Rectal smooth muscle tissue (tissue), 1 donor: ENCODE results near the gene PLCG1.

Source experiments
- H3K27ac ChIP-seq: one replicate; pipeline ENCODE4 v1.7.0; 2013; ENCODE audit warnings: low read depth, low read length, inconsistent platforms
- H3K27me3 ChIP-seq: one replicate; pipeline ENCODE4 v1.7.0; 2013; ENCODE audit warnings: low read length; ENCODE audit not compliant: control insufficient read depth, insufficient read depth
- H3K36me3 ChIP-seq: one replicate; pipeline ENCODE4 v1.7.0; 2013; ENCODE audit warnings: low read length; ENCODE audit not compliant: control insufficient read depth, insufficient read depth
- H3K4me1 ChIP-seq: one replicate; pipeline ENCODE4 v1.7.0; 2013; ENCODE audit warnings: low read length; ENCODE audit not compliant: control insufficient read depth, insufficient read depth
- H3K4me3 ChIP-seq: one replicate; pipeline ENCODE4 v1.7.0; 2013; ENCODE audit warnings: low read length
- H3K9ac ChIP-seq: one replicate; pipeline ENCODE4 v1.7.0; 2013; ENCODE audit warnings: low read length

The PLCG1 gene

GRCh38 chr20:41152108-41152757 lies 14.9 kb downstream of the PLCG1 start:
- no peak overlapping the region for H3K27ac ChIP-seq
- no peaks in the 10 kb centered on the region for H3K27me3 ChIP-seq
- no peak overlapping the region for H3K4me3 ChIP-seq
- no peaks in the 10 kb centered on the region for H3K36me3 ChIP-seq
- no peak overlapping the region for H3K9ac ChIP-seq
- H3K4me1 ChIP-seq: no peaks in the 10 kb centered on the region

- Histone ChIP-seq H3K4me3 (no peak overlapping the region), H3K4me1 (no peaks in the 10 kb centered on the region), H3K27me3 (no peaks in the 10 kb centered on the region), H3K27ac (no peak overlapping the region), H3K9ac (no peak overlapping the region), H3K36me3 (no peaks in the 10 kb centered on the region)
Observed at GRCh38 chr20:41154436-41155176, 17.3 kb downstream of the PLCG1 start.

GRCh38 chr20:41155261-41155660 lies 17.9 kb downstream of the PLCG1 start:
- no peaks in the 10 kb centered on the region for H3K4me1 ChIP-seq
- no peak overlapping the region for H3K27ac ChIP-seq

GRCh38 chr20:41158082-41158625 lies 20.8 kb downstream of the PLCG1 start:
- H3K27ac ChIP-seq: no peak overlapping the region
- no peak overlapping the region for H3K4me3 ChIP-seq
- H3K36me3 ChIP-seq: peaks cover 4% of the 10 kb centered on the region
- H3K27me3 ChIP-seq: no peaks in the 10 kb centered on the region
- no peak overlapping the region for H3K9ac ChIP-seq
- no peaks in the 10 kb centered on the region for H3K4me1 ChIP-seq

More at GRCh38 chr20:41155261-41155660, 17.9 kb downstream of the PLCG1 start:
- Histone ChIP-seq H3K9ac (no peak overlapping the region), H3K4me3 (no peak overlapping the region), H3K27me3 (no peaks in the 10 kb centered on the region), H3K36me3 (no peaks in the 10 kb centered on the region)

- no peak overlapping the region for H3K4me3 ChIP-seq
- H3K27me3 ChIP-seq: no peaks in the 10 kb centered on the region
- no peak overlapping the region for H3K9ac ChIP-seq
- peaks cover 17% of the 10 kb centered on the region for H3K36me3 ChIP-seq
- H3K4me1 ChIP-seq: no peaks in the 10 kb centered on the region
- no peak overlapping the region for H3K27ac ChIP-seq
Observed at GRCh38 chr20:41159547-41159946, 22.2 kb downstream of the PLCG1 start.

- H3K4me3 ChIP-seq: no peak overlapping the region
- no peak overlapping the region for H3K9ac ChIP-seq
- H3K4me1 ChIP-seq: no peaks in the 10 kb centered on the region
- no peak overlapping the region for H3K27ac ChIP-seq
- H3K36me3 ChIP-seq: peaks cover 28% of the 10 kb centered on the region
- no peaks in the 10 kb centered on the region for H3K27me3 ChIP-seq
Observed at GRCh38 chr20:41160686-41161085, 23.3 kb downstream of the PLCG1 start.

- Histone ChIP-seq H3K27me3 (no peaks in the 10 kb centered on the region), H3K9ac (no peak overlapping the region), H3K4me1 (no peaks in the 10 kb centered on the region), H3K4me3 (no peak overlapping the region), H3K36me3 (peaks cover 38% of the 10 kb centered on the region), H3K27ac (no peak overlapping the region)
Observed at GRCh38 chr20:41161886-41162285, 24.5 kb downstream of the PLCG1 start.

- H3K27me3 ChIP-seq: no peaks in the 10 kb centered on the region
- H3K9ac ChIP-seq: no peak overlapping the region
- H3K36me3 ChIP-seq: peaks cover 42% of the 10 kb centered on the region
- H3K4me1 ChIP-seq: no peaks in the 10 kb centered on the region
- H3K27ac ChIP-seq: no peak overlapping the region
- H3K4me3 ChIP-seq: no peak overlapping the region
Observed at GRCh38 chr20:41162396-41162795, 25.1 kb downstream of the PLCG1 start.

- no peak overlapping the region for H3K27ac ChIP-seq
- no peak overlapping the region for H3K4me3 ChIP-seq
- H3K27me3 ChIP-seq: no peaks in the 10 kb centered on the region
- H3K36me3 ChIP-seq: peaks cover 53% of the 10 kb centered on the region
- no peak overlapping the region for H3K9ac ChIP-seq
- no peaks in the 10 kb centered on the region for H3K4me1 ChIP-seq
Observed at GRCh38 chr20:41163821-41164220, 26.5 kb downstream of the PLCG1 start.

- no peak overlapping the region for H3K4me3 ChIP-seq
- no peaks in the 10 kb centered on the region for H3K4me1 ChIP-seq
- H3K27me3 ChIP-seq: no peaks in the 10 kb centered on the region
- no peak overlapping the region for H3K27ac ChIP-seq
- no peak overlapping the region for H3K9ac ChIP-seq
- H3K36me3 ChIP-seq: peaks cover 62% of the 10 kb centered on the region
Observed at GRCh38 chr20:41165001-41165882, 27.9 kb downstream of the PLCG1 start.

- no peaks in the 10 kb centered on the region for H3K4me1 ChIP-seq
- no peak overlapping the region for H3K27ac ChIP-seq
- peaks cover 70% of the 10 kb centered on the region for H3K36me3 ChIP-seq
- H3K9ac ChIP-seq: no peak overlapping the region
- H3K27me3 ChIP-seq: no peaks in the 10 kb centered on the region
- H3K4me3 ChIP-seq: no peak overlapping the region
Observed at GRCh38 chr20:41166201-41167117, 29.1 kb downstream of the PLCG1 start.
